ENCODE measurements around the gene ATP11C.

Gene ATP11C

DNA sequence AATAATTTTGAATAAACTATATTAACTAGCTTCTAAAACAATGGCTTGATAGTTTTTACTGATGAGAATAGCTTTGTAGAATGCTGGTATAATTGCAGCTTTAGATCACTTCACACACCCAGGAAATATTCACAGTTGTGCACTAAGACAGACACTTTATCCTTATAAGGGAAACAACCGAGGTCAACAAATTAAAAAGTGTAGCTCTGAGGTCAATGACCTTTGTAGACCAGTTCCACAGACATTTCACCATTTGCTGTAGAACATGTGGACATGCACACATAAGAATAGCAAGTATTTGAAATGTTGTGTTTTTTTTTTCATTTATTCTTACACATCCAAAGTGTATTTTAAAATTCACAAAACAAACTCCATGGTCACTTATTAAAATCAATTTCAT is 148.9 kb downstream of the ATP11C start:
- TF ChIP-seq, protein P1, sequence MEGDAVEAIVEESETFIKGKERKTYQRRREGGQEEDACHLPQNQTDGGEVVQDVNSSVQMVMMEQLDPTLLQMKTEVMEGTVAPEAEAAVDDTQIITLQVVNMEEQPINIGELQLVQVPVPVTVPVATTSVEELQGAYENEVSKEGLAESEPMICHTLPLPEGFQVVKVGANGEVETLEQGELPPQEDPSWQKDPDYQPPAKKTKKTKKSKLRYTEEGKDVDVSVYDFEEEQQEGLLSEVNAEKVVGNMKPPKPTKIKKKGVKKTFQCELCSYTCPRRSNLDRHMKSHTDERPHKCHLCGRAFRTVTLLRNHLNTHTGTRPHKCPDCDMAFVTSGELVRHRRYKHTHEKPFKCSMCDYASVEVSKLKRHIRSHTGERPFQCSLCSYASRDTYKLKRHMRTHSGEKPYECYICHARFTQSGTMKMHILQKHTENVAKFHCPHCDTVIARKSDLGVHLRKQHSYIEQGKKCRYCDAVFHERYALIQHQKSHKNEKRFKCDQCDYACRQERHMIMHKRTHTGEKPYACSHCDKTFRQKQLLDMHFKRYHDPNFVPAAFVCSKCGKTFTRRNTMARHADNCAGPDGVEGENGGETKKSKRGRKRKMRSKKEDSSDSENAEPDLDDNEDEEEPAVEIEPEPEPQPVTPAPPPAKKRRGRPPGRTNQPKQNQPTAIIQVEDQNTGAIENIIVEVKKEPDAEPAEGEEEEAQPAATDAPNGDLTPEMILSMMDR (IDR thresholded peaks at IDR 0.05; ENCODE audit: control extremely low read depth, extremely low read depth, low read depth, missing control alignments) = no peak
- ChIA-PET POLR2A (no interaction called here), CTCF (interaction anchor here (0.9 to 1.6 kb wide), 3 partner anchors 8 to 24 kb away, joined by 3 to 4 read pairs (median 3); no protein-coding TSS in a partner anchor)
- DNase-seq (ENCODE audit: extremely low spot score) = no peak

DNA sequence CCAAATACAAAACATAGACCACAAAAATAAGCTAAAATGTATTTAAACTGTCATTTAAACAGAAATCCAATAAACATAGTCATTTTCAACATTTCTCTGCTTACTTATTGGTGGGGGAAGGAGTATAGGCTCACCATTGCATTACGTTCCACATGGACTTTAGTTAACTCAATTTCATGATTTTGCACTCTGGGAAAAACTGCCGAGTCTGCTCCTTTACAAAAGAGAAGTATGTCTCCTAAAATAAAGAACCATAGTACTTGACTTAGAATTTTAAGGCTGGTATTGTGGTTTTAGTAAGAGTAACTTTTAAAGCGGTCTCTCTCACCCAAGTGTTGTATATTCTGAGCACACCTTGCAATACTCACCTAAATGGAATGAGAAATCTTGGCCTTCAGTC is 149.8 kb downstream of the ATP11C start:
- TF ChIP-seq, protein P1 (IDR thresholded peaks at IDR 0.05; ENCODE audit: control extremely low read depth, extremely low read depth, low read depth, missing control alignments) = no peak
- CTCF ChIA-PET = interaction anchor here (0.6 to 1.6 kb wide), 3 partner anchors 9 to 103 kb away, joined by 3 read pairs; no protein-coding TSS in a partner anchor
- DNase-seq (ENCODE audit: extremely low spot score) = no peak
- POLR2A ChIA-PET = no interaction called here

- TF ChIP-seq, protein P1 (IDR thresholded peaks at IDR 0.05; ENCODE audit: control extremely low read depth, extremely low read depth, low read depth, missing control alignments) = no peak
- no peak for DNase-seq (ENCODE audit: extremely low spot score)
- CTCF ChIA-PET = interaction anchor here (1.2 kb wide), 1 partner anchor 12 kb away, joined by 3 read pairs; no protein-coding TSS in a partner anchor
- POLR2A ChIA-PET = no interaction called here
Observed at GRCh38 chrX:139776599-139776998, 156.3 kb downstream of the ATP11C start.

GRCh38 chrX:139770366-139770765 is 162.5 kb downstream of the ATP11C start:
- no peak for DNase-seq (ENCODE audit: extremely low spot score)
- ChIA-PET POLR2A (no interaction called here), CTCF (no interaction called here)
- TF ChIP-seq, protein P1 (IDR thresholded peaks at IDR 0.05; ENCODE audit: control extremely low read depth, extremely low read depth, low read depth, missing control alignments) = no peak

DNA sequence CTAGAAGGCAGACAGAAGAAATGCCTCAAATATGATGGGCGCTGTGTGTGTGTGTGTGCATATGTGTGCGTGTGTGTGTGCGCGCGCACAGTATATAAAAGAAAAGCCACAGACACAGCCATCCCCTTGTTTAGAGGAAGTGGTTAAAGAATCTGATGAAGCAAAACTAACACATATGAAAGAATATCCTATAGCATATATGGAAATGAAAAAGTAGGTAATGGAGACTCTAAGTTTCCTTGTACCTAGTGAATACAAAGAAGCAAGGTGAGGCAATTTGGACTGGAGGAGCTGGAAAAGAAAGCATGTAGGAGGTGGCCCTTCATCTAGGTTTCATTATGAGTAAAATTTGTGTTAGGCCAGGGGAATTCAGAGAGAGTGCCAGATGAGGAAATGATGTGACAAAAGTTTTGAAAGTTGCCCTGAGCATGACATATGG is 166.3 kb downstream of the ATP11C start:
- DNase-seq (ENCODE audit: extremely low spot score) = no peak
- TF ChIP-seq, protein P1 (IDR thresholded peaks at IDR 0.05; ENCODE audit: control extremely low read depth, extremely low read depth, low read depth, missing control alignments) = no peak
- CTCF ChIA-PET = interaction anchor here (1.8 kb wide), 1 partner anchor 16 kb away, joined by 7 read pairs; no protein-coding TSS in a partner anchor
- POLR2A ChIA-PET = no interaction called here

DNA sequence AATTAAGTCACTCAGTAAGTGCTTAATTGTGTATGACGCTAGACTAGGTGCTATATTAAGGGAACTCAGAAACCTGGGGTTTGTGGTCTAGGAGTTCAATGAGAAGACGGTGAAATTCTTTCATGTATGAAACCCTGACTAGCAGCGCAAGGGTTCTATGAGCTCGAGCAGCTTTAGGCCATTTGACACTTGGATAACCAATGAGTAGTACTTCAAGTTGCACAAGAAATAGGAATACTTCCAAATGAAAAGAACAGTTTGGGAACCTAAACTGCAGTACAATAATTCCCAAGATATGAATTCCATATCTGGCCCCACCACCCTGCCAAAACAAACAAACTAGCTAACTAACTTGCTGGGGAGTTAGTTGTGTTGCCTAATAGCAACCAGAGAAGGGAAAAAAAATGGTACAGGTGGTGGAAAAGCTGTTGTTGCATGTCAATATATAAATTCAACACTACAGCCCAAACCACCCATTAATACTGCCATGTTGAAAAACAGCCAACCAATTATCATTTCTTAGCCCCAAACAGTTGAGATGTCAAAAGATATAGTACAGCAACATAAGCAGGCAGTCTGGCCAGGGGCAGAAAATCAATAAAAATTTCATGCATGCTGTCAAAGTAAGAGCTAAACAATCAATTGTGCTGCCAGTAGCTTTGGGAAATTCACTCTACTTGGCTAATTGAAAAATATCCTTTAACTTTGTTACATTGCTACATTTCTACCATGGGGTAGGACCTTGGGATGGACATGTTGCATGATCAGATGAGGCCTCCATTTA is 170.3 kb downstream of the ATP11C start:
- POLR2A ChIA-PET = no interaction called here
- TF ChIP-seq, protein P1 (IDR thresholded peaks at IDR 0.05; ENCODE audit: control extremely low read depth, extremely low read depth, low read depth, missing control alignments) = no peak
- CTCF ChIA-PET = interaction anchor here (1.4 kb wide), 1 partner anchor 15 kb away, joined by 4 read pairs; no protein-coding TSS in a partner anchor
- DNase-seq (ENCODE audit: extremely low spot score) = no peak

Measured in GM10248 (cell line).